Adrenal gland (tissue), 12 donors: Measurements from ENCODE around the gene CCDC83. TPM values are rescaled to one million over a fixed set of nuclear protein-coding genes. Genes with fewer than 3 reads are reported as not detected.

Experiments
- DNase-seq, 7 donors: peaks; one replicate each; pipeline ENCODE4 v3.0.0-alpha.2; 2019 to 2020
- H3K27ac ChIP-seq, 5 donors: fragments of 200-600 bp; sonication (generic) in 4 of 5; 1 replicate in 3 of 5; 2 replicates in 2 of 5; pipeline versions ENCODE4 v1.5.1 to v1.8.0; 2016 to 2020; ENCODE audit warnings: mild to moderate bottlenecking in 1 of 5
- H3K27me3 ChIP-seq: fragments of 200-600 bp; 2 replicates; pipeline ENCODE4 v1.8.0; 2021
- H3K36me3 ChIP-seq, 2 donors: fragments of 200-600 bp; replicated peaks in 1 of 2; 1 replicate in 1 of 2; 2 replicates in 1 of 2; pipeline versions ENCODE4 v1.5.1 to v1.8.0; 2018 to 2022
- H3K4me1 ChIP-seq, 2 donors: fragments of 200-600 bp; replicated peaks in 1 of 2; 1 replicate in 1 of 2; 2 replicates in 1 of 2; pipeline versions ENCODE4 v1.5.1 to v1.8.0; 2018 to 2021
- H3K4me3 ChIP-seq, 4 donors: fragments of 200-600 bp; sonication (generic) in 3 of 4; one replicate each; pipeline ENCODE4 v1.5.1; 2016 to 2018
- H3K9me3 ChIP-seq, 3 donors: fragments of 200-600 bp; sonication (generic) in 1 of 3; replicated peaks in 1 of 3; 1 replicate in 2 of 3; 2 replicates in 1 of 3; pipeline versions ENCODE4 v1.5.1 to v1.8.0; 2016 to 2021
- POLR2A ChIP-seq, 2 donors: fragments of 450-650 bp; IDR thresholded peaks; one replicate each; pipeline ENCODE4 v1.6.1; 2017; ENCODE audit warnings: antibody characterized with exemption in 2 of 2, mild to moderate bottlenecking in 2 of 2, moderate library complexity in 1 of 2
- WGBS, 4 donors: extraction: QIAGEN DNeasy Blood & Tissue Kit in 2 of 4; methylation state at CpG; one replicate each; pipeline versions ENCODE4 v1.1.5 to v1.1.7; 2013 to 2017; 5-methylcytosine and 5-hydroxymethylcytosine counted together
- intact Hi-C, 2 donors: fragments of 100-400 bp; cut with DNase I; formaldehyde crosslinking; loops; one replicate each; pipeline versions ENCODE4 v1.14.1 to v1.15.0; 2022 to 2023
- polyA plus RNA-seq, 3 donors: library from polyadenylated mRNA; stranded (reverse); fragments of 200-250 nt in 2 of 3; fragments of 350-450 nt in 1 of 3; fragmentation: Illumina TruSeq in 1 of 3; extraction: RNeasy Lipid Tissue Mini Kit (QIAGEN cat#74804) in 1 of 3; gene quantifications; one replicate each; pipeline ENCODE4 v1.2.3, GENCODE V29; 2013 to 2014
- total RNA-seq, 9 donors: library from RNA; depleted of rRNA in 4 of 9; stranded (reverse); fragments of >200 nt in 4 of 9; fragments of 120-200 nt in 1 of 9; fragmentation: NEBNext Ultra II Directional in 1 of 9; extraction: Animal tissue kit (Norgen Biotek cat#: 25700) in 1 of 9; gene quantifications; one replicate each; pipeline versions ENCODE4 v1.1.0 to v1.2.4, GENCODE V29; 2013 to 2023
- TF ChIP-seq, protein P1 (sequence below), 6 experiments: fragments of 450-650 bp in 4 of 6; fragments of 200-600 bp in 2 of 6; sonication (generic) in 1 of 6; IDR thresholded peaks; 1 replicate in 5 of 6; 2 replicates in 1 of 6; pipeline versions ENCODE4 v1.5.1 to v1.8.0; 2016 to 2021; ENCODE audit warnings: antibody characterized with exemption in 6 of 6, mild to moderate bottlenecking in 2 of 6, moderate library complexity in 1 of 6
- donor health status: healthy with polysubstance abuse.
- donor health status: Bipolar disorder and iron deficiency.
- donor health status: DM: yes; HTN: yes; CAD: no.
- donor health status: DM: no; HTN: no; CAD: no.
- donor health status: DM: no; HTN: no; CAD: no.
- donor health status: DM: yes; HTN: yes; CAD: no.

CCDC83 gene
- total and polyA plus RNA-seq, 12 donors = not detected

DNA sequence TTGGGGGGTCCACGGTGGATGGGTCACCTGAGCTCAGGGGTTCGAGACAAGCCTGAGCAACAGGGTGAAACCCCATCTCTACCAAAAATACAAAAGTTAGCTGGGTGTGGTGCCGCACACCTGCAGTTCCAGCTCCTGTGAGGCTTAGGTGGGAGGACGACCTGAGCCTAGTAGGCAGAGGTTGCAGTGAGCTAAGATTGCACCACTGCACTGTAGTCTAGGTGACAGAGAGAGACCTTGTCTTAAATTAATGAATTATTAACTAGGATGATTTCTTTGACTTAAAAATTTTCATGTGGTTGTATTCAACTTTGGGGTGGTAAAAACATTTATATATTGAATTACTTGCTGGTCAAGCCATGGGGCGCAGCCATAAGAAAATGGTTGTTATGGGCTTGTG lies 33.9 kb downstream of the CCDC83 start:
- WGBS, 4 donors = 88 to 92% (median 90%) methylated on average over 4 to 5 of the region's 5 CpGs
- TF ChIP-seq, protein P1, sequence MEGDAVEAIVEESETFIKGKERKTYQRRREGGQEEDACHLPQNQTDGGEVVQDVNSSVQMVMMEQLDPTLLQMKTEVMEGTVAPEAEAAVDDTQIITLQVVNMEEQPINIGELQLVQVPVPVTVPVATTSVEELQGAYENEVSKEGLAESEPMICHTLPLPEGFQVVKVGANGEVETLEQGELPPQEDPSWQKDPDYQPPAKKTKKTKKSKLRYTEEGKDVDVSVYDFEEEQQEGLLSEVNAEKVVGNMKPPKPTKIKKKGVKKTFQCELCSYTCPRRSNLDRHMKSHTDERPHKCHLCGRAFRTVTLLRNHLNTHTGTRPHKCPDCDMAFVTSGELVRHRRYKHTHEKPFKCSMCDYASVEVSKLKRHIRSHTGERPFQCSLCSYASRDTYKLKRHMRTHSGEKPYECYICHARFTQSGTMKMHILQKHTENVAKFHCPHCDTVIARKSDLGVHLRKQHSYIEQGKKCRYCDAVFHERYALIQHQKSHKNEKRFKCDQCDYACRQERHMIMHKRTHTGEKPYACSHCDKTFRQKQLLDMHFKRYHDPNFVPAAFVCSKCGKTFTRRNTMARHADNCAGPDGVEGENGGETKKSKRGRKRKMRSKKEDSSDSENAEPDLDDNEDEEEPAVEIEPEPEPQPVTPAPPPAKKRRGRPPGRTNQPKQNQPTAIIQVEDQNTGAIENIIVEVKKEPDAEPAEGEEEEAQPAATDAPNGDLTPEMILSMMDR (IDR thresholded peaks at IDR 0.05) = no peak
- TF ChIP-seq POLR2A (IDR thresholded peaks at IDR 0.05) = no peak
- no peak for DNase-seq
- no peaks in the 10 kb centered on the region for H3K4me1 ChIP-seq
- no peaks in the 10 kb centered on the region for H3K36me3 ChIP-seq
- no peak overlapping the region for H3K27ac ChIP-seq
- H3K4me3 ChIP-seq = no peak overlapping the region
- intact Hi-C loops = no loop called here
- H3K9me3 ChIP-seq = no peaks in the 10 kb centered on the region
- no peaks in the 10 kb centered on the region for H3K27me3 ChIP-seq

DNA sequence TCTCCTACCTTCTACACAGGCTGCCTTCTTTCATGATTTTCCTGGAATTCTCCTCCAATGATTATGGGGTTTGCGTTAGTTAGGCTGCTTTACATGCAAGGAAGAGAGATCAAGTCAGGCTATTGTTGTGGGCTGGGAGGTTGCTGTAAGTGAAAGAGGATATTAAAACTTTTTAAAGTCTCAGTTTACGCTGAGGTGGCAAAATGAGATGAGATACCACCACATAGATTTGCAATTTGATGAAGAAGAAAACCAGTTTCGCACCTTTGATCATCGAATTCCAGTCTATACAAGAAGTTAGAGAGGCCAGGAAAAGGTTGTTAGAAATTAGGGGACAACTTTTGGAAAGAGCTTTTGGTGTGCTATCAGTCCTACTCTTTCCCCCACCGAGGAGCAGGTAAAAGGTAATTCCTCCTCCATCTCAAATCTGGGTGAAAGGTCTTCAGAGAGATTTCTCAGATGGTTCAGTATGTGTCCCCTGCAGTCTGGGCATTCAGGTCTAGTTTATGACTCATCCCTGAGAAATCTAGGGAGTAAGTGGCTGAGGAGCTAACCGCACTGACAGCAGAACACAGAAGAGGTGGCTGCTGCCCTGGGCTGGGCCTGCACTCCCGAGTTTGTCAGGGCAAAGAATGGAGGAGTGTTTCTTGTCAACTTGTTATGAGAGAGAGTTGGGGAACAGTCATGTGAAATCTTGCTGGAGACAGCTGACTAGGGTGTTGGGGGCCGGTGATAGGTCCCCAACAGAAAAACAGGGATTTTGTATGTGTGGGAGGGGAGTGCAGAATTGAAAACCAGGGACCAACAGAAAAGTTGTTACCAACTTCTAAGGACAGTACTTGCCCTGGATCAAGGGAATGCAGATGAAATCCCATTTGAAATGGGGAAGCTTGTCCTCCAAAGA lies 34.7 kb downstream of the CCDC83 start:
- H3K4me3 ChIP-seq = no peak overlapping the region
- intact Hi-C loops = no loop called here

DNA sequence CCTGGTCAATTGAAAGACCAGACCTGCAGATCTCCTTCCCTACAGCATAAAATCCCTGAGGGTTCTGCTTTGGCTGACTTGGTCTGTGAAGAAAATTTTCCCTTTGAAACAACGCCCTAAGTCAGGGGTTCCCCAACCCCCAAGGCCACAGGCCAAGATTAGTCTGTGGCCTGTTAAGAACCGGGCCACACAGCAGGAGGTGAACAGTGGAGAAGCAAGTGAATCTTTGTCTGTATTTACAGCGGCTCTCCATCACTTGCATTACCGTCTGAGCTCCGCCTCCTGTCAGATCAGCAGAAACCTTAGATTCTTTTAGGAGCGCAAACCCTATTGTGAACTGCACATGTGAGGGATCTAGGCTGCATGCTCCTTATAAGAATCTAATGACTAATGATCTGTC lies 38.2 kb downstream of the CCDC83 start:
- Histone ChIP-seq H3K27me3 (no peaks in the 10 kb centered on the region), H3K36me3 (no peaks in the 10 kb centered on the region), H3K4me1 (no peaks in the 10 kb centered on the region), H3K27ac (no peak overlapping the region), H3K4me3 (no peak overlapping the region), H3K9me3 (no peaks in the 10 kb centered on the region)
- no peak for DNase-seq
- WGBS, 4 donors = 72 to 80% (median 77%) methylated on average over 6 of the region's 6 CpGs
- intact Hi-C loops = no loop called here
- TF ChIP-seq, protein P1 (IDR thresholded peaks at IDR 0.05) = no peak
- no peak for TF ChIP-seq POLR2A (IDR thresholded peaks at IDR 0.05)

More for the DNA sequence above, 34.7 kb downstream of the CCDC83 start:
- Histone ChIP-seq H3K9me3 (no peaks in the 10 kb centered on the region), H3K36me3 (no peaks in the 10 kb centered on the region), H3K27me3 (no peaks in the 10 kb centered on the region), H3K27ac (no peak overlapping the region), H3K4me1 (no peaks in the 10 kb centered on the region)
- TF ChIP-seq POLR2A (IDR thresholded peaks at IDR 0.05) = no peak
- TF ChIP-seq, protein P1 (IDR thresholded peaks at IDR 0.05) = no peak
- WGBS, 4 donors = 78 to 86% (median 84%) methylated on average over 8 of the region's 8 CpGs
- DNase-seq = peak in 2 of 7 donors; percentile 8 to 33

DNA sequence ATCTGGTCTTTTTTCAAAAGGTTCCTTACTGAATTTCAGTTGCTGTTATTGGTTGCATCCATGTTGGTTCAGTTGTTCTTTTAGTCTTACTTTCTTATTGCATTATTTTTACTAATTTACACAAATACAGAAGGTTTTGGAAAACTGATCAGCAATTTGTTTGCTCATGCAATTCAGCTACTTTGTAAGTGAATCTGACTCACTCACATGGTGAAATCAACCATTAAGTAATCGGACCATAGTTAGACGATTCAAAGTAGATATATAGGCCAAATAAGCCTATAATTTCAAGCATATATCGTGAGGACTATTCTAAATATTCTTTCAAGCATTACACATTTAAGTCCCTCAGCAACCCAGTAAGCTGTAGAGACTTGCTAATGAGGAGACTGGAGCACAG lies 41.7 kb downstream of the CCDC83 start:
- no peaks in the 10 kb centered on the region for H3K4me1 ChIP-seq
- no peaks in the 10 kb centered on the region for H3K9me3 ChIP-seq
- no peaks in the 10 kb centered on the region for H3K27me3 ChIP-seq
- 86 to 95% (median 91%) methylated on average over 3 of the region's 3 CpGs for WGBS, 4 donors
- no peaks in the 10 kb centered on the region for H3K36me3 ChIP-seq
- intact Hi-C loops = no loop called here
- no peak overlapping the region for H3K4me3 ChIP-seq
- DNase-seq = no peak
- no peak for TF ChIP-seq POLR2A (IDR thresholded peaks at IDR 0.05)
- TF ChIP-seq, protein P1 (IDR thresholded peaks at IDR 0.05) = no peak
- no peak overlapping the region for H3K27ac ChIP-seq
